Thyroid gland (tissue), 4 donors: Measurements from ENCODE around the gene GPC6. TPM values are rescaled to one million over a fixed set of nuclear protein-coding genes. Genes with fewer than 3 reads are reported as not detected.
"Not testable (repeated sequence)": the region's sequence is repeated elsewhere in the genome, so short reads cannot be mapped to it uniquely, and the experiment has no call there.

Experiments
- DNase-seq, 2 donors: peaks; one replicate each; pipeline ENCODE4 v3.0.0-alpha.2; 2019
- H3K27ac ChIP-seq, 3 donors: fragments of 200-600 bp; sonication (generic); 1 replicate in 2 of 3; 2 replicates in 1 of 3; pipeline ENCODE4 v1.5.1; 2016 to 2019; ENCODE audit warnings: mild to moderate bottlenecking in 1 of 3, moderate library complexity in 1 of 3
- H3K27me3 ChIP-seq: fragments of 200-600 bp; sonication (generic); one replicate; pipeline ENCODE4 v1.5.1; 2019
- H3K36me3 ChIP-seq, 2 donors: fragments of 200-600 bp; sonication (generic); one replicate each; pipeline ENCODE4 v1.5.1; 2016 to 2019
- H3K4me1 ChIP-seq, 2 donors: fragments of 200-600 bp; sonication (generic); one replicate each; pipeline ENCODE4 v1.5.1; 2017 to 2019
- H3K4me3 ChIP-seq, 3 donors: fragments of 200-600 bp; sonication (generic); replicated peaks in 1 of 3; 1 replicate in 2 of 3; 2 replicates in 1 of 3; pipeline ENCODE4 v1.5.1; 2016; ENCODE audit warnings: mild to moderate bottlenecking in 1 of 3
- H3K9me3 ChIP-seq: fragments of 200-600 bp; sonication (generic); one replicate; pipeline ENCODE4 v1.5.1; 2017
- POLR2A ChIP-seq, 2 donors: fragments of 450-650 bp; IDR thresholded peaks; one replicate each; pipeline ENCODE4 v1.6.1; 2017; ENCODE audit warnings: antibody characterized with exemption in 2 of 2, mild to moderate bottlenecking in 2 of 2, moderate library complexity in 1 of 2
- WGBS, 2 donors: methylation state at CpG; one replicate each; pipeline ENCODE4 v1.1.5; 2017; 5-methylcytosine and 5-hydroxymethylcytosine counted together
- intact Hi-C: fragments of 100-400 bp; cut with DNase I; formaldehyde crosslinking; loops from one replicate; pipeline ENCODE4 v1.15.1; 2023
- total RNA-seq, 4 donors: library from RNA; depleted of rRNA; stranded (reverse); fragments of >200 nt; gene quantifications; one replicate each; pipeline ENCODE4 v1.2.3, GENCODE V29; 2016
- TF ChIP-seq, protein P1 (sequence below), 6 experiments: fragments of 200-600 bp in 3 of 6; fragments of 450-650 bp in 3 of 6; sonication (generic) in 3 of 6; IDR thresholded peaks; one replicate each; pipeline ENCODE4 v1.5.1; 2016 to 2019; ENCODE audit warnings: antibody characterized with exemption in 6 of 6, mild to moderate bottlenecking in 2 of 6, inconsistent platforms in 1 of 6, moderate library complexity in 1 of 6

GPC6 gene
- total RNA-seq, 4 donors from 2014 or later: 2.8 to 13.4 (median 7.5) TPM

DNA sequence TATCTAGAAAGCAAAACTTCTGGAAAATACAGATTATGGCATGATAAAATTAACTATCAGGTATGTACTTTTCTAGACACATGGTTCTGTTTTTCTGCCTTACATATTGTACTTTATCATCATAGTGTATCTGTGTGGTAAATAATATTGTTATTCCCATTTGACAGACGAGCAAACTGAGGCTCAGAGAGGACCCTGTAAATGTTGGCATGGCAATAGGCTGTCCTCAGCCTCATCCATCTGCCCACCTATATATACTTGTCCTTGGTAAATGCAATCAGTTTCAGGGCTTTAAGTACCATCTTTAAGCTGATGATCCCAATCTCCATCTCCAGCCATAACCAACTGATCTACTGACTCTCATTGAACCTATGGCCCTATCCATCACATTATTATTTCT lies 1074.9 kb downstream of the GPC6 start:
- Histone ChIP-seq H3K27me3 (no peaks in the 10 kb centered on the region), H3K4me3 (no peak overlapping the region), H3K4me1 (no peaks in the 10 kb centered on the region), H3K36me3 (no peaks in the 10 kb centered on the region), H3K9me3 (no peaks in the 10 kb centered on the region), H3K27ac (no peak overlapping the region)
- intact Hi-C loops: no loop called here
- TF ChIP-seq POLR2A (IDR thresholded peaks at IDR 0.05): no peak
- TF ChIP-seq, protein P1, sequence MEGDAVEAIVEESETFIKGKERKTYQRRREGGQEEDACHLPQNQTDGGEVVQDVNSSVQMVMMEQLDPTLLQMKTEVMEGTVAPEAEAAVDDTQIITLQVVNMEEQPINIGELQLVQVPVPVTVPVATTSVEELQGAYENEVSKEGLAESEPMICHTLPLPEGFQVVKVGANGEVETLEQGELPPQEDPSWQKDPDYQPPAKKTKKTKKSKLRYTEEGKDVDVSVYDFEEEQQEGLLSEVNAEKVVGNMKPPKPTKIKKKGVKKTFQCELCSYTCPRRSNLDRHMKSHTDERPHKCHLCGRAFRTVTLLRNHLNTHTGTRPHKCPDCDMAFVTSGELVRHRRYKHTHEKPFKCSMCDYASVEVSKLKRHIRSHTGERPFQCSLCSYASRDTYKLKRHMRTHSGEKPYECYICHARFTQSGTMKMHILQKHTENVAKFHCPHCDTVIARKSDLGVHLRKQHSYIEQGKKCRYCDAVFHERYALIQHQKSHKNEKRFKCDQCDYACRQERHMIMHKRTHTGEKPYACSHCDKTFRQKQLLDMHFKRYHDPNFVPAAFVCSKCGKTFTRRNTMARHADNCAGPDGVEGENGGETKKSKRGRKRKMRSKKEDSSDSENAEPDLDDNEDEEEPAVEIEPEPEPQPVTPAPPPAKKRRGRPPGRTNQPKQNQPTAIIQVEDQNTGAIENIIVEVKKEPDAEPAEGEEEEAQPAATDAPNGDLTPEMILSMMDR (IDR thresholded peaks at IDR 0.05): no peak
- 84 to 86% methylated on average over 1 of the region's 1 CpG for WGBS, 2 donors
- no peak for DNase-seq

DNA sequence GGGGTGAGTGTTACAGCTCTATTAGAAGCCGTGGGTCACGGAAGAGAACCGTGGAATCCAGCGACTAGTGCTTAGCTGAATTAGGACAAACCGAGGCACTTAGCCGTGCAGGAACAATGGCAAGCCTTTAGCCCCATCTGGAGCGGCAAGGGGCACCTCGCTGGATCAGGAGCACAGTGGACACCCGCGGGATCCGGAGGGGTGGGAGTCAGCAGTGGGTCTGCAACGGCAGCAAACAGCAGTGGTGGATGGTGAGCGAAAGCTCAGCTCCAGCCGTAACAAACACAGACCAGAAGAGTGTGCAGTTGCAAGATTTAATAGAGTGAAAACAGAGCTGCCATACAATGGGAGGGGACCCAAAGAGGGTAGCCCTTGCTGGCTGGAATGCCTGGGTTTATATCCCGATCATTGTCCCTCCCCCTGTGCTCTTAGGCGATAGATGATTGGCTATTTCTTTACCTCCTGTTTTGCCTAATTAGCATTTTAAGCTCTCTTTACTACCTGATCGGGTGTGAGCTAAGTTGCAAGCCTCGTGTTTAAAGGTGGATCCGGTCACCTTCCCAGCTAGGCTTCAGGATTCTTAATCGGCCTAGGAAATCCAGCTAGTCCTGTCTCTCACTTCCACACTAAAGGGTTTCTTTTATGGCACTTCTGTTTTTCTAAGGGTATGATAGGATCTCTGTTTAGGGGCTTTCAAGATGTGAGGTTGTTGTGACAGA lies 1076.4 kb downstream of the GPC6 start:
- 89 to 91% methylated on average over 20 of the region's 20 CpGs for WGBS, 2 donors
- DNase-seq, intact Hi-C loops: not testable (repeated sequence)

DNA sequence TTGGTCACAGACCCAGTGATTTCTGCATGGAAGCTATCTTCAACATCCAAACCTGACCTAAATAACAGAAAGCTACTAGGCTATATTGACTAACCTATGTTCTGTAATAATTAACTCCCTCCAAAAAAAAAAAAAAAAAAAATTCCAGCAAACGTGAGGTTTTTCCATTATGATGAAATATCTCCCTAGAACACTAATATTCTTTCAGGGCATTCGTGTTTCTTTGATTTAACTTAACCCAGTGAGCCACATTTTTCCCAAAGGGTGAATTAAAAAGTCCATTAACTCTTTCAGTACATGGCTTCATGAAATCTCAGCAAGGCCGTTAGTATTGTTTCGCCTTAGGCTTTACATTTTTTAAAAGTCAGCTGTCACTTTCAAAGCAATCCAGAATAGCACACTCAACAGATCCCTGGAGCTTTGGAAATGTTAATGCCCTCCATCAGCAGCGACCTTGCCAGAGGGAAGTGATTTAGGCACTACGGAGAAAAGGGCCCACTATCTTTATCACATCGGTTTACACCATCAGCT lies 1077.1 kb downstream of the GPC6 start:
- no peak for TF ChIP-seq POLR2A (IDR thresholded peaks at IDR 0.05)
- TF ChIP-seq, protein P1 (IDR thresholded peaks at IDR 0.05): no peak
- H3K27me3 ChIP-seq: no peaks in the 10 kb centered on the region
- DNase-seq: no peak
- no peaks in the 10 kb centered on the region for H3K9me3 ChIP-seq
- no peak overlapping the region for H3K27ac ChIP-seq
- H3K36me3 ChIP-seq: no peaks in the 10 kb centered on the region
- intact Hi-C loops: no loop called here
- no peak overlapping the region for H3K4me3 ChIP-seq
- no peaks in the 10 kb centered on the region for H3K4me1 ChIP-seq
- 59 to 68% methylated on average over 7 of the region's 7 CpGs for WGBS, 2 donors

More for the DNA sequence above, 1076.4 kb downstream of the GPC6 start:
- not testable (repeated sequence) for H3K36me3 ChIP-seq, H3K27ac ChIP-seq, H3K4me1 ChIP-seq, H3K9me3 ChIP-seq, H3K4me3 ChIP-seq, H3K27me3 ChIP-seq

DNA sequence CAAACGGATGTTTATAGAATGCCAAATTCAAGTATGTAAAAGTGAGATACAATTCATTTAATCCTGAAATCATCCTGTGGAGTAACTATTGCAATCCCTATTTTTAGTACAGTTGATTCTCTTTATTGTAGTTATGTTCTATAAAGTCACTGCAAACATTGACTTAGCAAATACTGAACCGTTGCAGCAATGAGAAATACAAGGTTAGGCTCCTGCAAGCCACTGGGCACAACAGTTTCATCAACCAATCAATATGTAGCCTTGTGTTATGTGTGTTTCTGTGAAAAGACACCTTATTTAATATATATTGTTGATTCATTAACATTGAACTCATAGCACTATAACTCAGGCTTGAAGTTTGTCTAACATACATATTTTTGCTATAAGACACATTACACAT lies 1078.4 kb downstream of the GPC6 start:
- 76 to 88% methylated on average over 2 of the region's 2 CpGs for WGBS, 2 donors
- no peak for DNase-seq
- H3K36me3 ChIP-seq: no peaks in the 10 kb centered on the region
- H3K4me1 ChIP-seq: no peaks in the 10 kb centered on the region
- H3K4me3 ChIP-seq: no peak overlapping the region
- H3K27me3 ChIP-seq: no peaks in the 10 kb centered on the region
- H3K27ac ChIP-seq: no peak overlapping the region
- intact Hi-C loops: no loop called here
- H3K9me3 ChIP-seq: no peaks in the 10 kb centered on the region
- TF ChIP-seq, protein P1 (IDR thresholded peaks at IDR 0.05): no peak

DNA sequence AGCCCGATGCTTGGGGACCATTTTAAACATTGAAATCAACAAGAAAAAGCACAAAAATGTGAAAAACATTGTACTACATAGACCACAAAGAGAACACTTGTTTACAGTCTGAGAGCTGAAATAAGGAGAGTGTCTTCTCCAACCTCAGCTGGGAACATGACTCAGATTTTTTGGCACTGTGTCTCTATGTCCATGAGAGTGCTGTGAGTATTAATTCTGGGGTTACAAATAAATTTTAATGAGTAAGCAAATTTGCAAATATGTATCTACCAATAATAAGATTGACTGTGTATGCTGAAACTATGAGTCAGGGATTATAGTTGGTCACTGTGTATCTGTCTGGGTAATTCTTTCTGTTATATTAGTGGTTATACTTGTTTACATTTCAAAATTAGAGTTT lies 1078.9 kb downstream of the GPC6 start:
- H3K4me3 ChIP-seq: no peak overlapping the region
- H3K36me3 ChIP-seq: no peaks in the 10 kb centered on the region
- no peaks in the 10 kb centered on the region for H3K9me3 ChIP-seq
- DNase-seq: no peak
- no peaks in the 10 kb centered on the region for H3K27me3 ChIP-seq
- 69 to 80% methylated on average over 1 of the region's 1 CpG for whole genome bisulfite sequencing, 2 donors
- intact Hi-C loops: no loop called here
- TF ChIP-seq POLR2A (IDR thresholded peaks at IDR 0.05): no peak
- TF ChIP-seq, protein P1 (IDR thresholded peaks at IDR 0.05): no peak
- H3K27ac ChIP-seq: no peak overlapping the region
- no peaks in the 10 kb centered on the region for H3K4me1 ChIP-seq
